ENCODE measurements around the gene GUCA2B. TPM values are rescaled to one million over a fixed set of nuclear protein-coding genes. Genes with fewer than 3 reads are reported as not detected.

The GUCA2B gene
- not detected for total RNA-seq

DNA sequence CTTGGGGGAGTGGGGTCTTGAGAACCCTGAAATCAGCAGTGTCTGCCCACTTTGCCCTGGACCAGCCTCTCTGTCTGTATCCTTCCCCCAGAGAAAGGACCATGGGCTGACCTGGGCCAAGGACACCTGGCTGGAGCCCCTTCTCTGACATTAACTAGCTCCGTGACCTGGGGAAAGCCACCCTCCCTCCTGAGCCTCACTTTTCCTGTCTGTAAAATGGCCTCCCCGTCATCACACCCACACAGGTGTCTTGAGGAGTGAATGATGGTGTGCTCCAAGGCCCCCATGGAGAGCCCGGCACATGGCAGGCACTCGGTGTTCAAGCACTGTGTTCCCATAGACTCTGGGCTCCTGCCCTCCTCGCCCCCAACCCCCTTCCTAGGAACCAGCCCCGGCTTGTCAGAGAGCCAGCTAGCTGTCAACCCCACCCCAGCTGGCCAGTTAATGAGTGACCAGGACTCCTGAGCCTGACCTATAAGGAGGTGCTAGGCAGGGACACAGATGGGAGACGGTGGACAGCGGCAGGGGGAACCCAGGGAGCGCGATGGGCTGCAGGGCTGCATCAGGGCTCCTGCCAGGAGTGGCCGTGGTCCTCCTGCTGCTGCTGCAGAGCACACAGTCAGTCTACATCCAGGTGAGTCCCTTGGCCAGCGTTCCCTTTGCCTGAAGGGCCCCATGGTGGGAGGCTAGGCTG lies at the start of gene GUCA2B:
Gene GUCA2B, plus strand, starts transcription at position 504 of the 694 bp plus-strand sequence. Its CDS starts 41 bp downstream, at position 545.
- FAIRE-seq (no peak), DNase-seq (ENCODE audit: low spot score in 2 of 2) (no peak)

DNA sequence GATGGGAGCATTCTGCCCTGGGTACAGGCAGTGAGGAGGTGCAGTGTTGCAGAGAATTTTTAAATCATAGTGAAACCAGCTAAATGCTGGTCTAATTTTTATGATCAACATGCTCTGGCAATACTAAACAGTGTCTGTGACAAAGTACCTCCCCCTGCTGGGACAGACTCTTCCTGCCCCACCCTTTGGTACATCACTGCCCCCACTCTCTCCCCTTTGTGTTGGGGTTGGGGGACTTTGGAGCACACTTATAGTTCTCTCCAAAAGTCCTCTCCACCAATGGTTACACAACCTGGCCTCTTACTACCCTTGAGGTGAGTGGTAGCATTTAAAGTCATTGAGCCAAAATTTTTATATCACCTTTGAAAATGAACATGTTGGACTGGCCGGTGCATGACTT lies 48.2 kb upstream of the GUCA2B start:
- DNase-seq (ENCODE audit: low spot score in 2 of 2) (no peak), FAIRE-seq (no peak)

GRCh38 chr1:42108309-42108708 lies 44.9 kb upstream of the GUCA2B start:
- no peak for FAIRE-seq
- DNase-seq (ENCODE audit: low spot score in 2 of 2): no peak

GRCh38 chr1:42109600-42109999 lies 43.6 kb upstream of the GUCA2B start:
- DNase-seq (ENCODE audit: low spot score in 2 of 2) (no peak), FAIRE-seq (no peak)

DNA sequence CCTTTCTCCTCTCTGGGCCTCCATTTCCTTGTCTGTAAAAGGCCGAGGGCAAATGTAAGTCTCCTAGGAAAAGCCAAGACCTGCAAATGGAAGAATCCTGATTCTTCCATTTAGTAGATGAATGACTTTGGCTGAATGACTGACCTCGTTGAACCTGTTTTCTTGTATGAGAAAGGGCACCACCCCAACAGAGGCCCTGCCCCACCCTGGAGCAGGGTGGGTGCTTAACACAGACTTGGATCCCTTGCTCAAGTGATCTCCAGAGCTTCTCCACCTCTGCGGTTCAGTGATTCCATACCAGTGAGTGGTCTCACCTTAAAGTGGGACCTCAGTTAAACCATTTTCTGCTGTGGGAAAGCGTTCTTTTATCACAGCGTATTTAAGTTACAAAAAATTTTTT lies 39.0 kb upstream of the GUCA2B start:
- DNase-seq (ENCODE audit: low spot score in 2 of 2) (no peak), FAIRE-seq (no peak)

GRCh38 chr1:42117214-42117613 lies 36.0 kb upstream of the GUCA2B start:
- DNase-seq (ENCODE audit: low spot score in 2 of 2) (no peak), FAIRE-seq (no peak)

DNA sequence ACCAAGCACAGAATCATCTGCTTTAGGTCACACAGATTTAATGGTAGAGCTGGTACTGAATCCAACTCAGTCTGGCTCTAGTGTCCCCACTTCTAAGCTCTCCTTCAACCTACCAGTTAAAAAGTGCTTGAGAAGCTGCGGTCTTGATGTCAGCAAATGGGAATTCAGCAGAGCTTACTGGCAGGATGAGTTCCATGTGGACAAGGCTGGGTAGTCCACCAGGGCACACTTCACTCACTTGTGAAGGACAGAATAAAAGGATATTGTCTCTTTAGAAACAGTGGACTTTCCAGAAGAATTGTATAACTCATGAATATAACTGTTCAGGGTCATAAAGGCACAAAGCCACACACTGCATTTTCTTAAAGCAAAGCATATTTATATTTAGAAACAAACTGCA lies 35.1 kb upstream of the GUCA2B start:
- no peak for FAIRE-seq
- DNase-seq (ENCODE audit: low spot score in 2 of 2): no peak

- DNase-seq (ENCODE audit: low spot score in 2 of 2) (no peak), FAIRE-seq (no peak)
Observed at GRCh38 chr1:42122408-42122807, 30.8 kb upstream of the GUCA2B start.

GRCh38 chr1:42125552-42125951 lies 27.7 kb upstream of the GUCA2B start:
- DNase-seq (ENCODE audit: low spot score in 2 of 2) (no peak), FAIRE-seq (no peak)

GRCh38 chr1:42127767-42128166 lies 25.4 kb upstream of the GUCA2B start:
- no peak for DNase-seq (ENCODE audit: low spot score in 2 of 2)
- no peak for FAIRE-seq

GRCh38 chr1:42128499-42128898 lies 24.7 kb upstream of the GUCA2B start:
- FAIRE-seq (no peak), DNase-seq (ENCODE audit: low spot score in 2 of 2) (no peak)

GRCh38 chr1:42128964-42129363 lies 24.2 kb upstream of the GUCA2B start:
- no peak for FAIRE-seq
- no peak for DNase-seq (ENCODE audit: low spot score in 2 of 2)

DNA sequence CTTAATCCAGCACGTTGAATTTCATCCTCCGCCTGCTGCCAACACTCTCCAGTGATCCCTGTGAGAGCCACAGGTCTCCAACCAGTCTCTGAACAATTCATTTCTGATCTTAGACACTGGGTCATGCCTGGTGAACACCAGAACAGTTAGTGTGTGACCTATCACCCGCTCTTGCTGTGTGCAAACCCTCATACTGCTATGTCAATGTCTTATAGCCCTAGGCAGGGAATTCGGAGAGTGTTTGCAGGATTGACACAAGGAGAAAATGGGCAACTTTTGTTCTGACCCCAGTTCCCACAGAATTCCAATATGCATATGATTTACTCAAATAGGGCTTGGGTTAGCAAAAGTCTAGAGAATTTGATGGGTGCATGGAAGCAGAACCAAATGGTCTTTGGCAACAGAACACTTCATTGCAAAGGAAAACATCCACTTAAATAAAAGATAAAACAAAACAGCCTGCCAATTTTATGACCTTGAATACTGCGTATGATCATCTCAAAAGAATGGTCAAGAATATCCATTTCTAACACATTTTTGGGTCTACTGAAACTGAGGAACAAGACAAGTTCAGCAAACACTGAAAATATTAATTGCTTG lies 23.0 kb upstream of the GUCA2B start:
- no peak for DNase-seq (ENCODE audit: low spot score in 2 of 2)
- FAIRE-seq: no peak

DNA sequence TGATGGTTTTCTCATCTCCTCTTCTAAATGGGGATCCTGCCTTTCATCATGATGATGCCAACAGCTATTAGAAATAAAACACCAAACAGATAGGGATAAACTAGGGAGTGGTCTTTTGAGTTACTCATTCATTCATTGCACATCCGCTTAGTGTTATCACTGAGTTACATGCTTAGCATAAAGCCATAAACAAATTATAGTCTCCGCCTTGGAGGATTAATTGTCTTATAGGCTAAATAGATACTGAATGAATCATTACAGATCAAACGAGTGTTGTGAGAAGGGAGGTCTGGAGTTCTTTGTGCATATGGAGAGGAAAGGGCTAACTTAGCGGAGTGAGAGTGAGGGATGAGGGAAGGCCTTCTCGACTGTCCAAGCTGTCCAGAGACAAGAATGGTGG lies 19.8 kb upstream of the GUCA2B start:
- FAIRE-seq (no peak), DNase-seq (ENCODE audit: low spot score in 2 of 2) (no peak)

- FAIRE-seq (no peak), DNase-seq (ENCODE audit: low spot score in 2 of 2) (no peak)
Observed at GRCh38 chr1:42133809-42134526, 19.2 kb upstream of the GUCA2B start.

GRCh38 chr1:42135426-42135825 lies 17.8 kb upstream of the GUCA2B start:
- DNase-seq (ENCODE audit: low spot score in 2 of 2) (no peak), FAIRE-seq (no peak)

DNA sequence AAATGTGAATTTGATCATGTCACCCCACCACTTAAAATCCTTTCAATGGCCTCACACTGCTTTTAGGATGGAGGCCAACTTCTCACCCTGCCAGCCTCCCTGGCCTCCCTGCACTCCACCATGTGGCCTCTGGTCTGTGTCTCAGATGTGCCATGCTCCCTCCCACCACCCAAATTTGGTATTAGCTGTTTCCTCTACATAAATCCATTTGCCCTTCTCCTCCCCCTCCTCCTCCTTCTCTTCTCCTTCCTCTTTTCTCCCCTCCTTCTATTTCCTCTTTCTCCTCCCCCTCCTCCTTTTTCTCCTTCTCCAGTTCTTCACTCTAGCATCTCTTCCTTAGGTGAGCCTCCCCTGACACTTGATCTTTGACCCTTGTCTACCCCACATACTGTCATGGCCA lies 16.7 kb upstream of the GUCA2B start:
- DNase-seq (ENCODE audit: low spot score in 2 of 2) (no peak), FAIRE-seq (no peak)

GRCh38 chr1:42137766-42138165 lies 15.4 kb upstream of the GUCA2B start:
- DNase-seq (ENCODE audit: low spot score in 2 of 2) (no peak), FAIRE-seq (no peak)

DNA sequence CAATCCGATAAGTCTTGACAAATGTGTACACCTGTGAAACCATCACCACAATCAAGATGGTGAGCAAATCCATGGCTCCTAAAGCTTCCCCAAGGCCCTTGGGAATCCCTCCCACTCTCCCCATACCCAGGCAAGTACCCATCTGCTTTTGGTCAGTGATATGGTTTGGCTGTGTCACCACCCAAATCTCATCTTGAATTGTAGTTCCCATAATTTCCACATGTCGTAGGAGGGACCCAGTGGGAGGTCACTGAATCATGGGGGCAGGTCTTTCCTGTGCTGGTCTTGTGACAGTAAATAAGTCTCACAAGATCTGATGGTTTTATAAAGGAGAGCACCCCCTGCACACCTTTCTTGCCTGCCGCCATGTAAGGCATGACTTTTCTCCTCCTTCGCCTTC lies 14.6 kb upstream of the GUCA2B start:
- DNase-seq (ENCODE audit: low spot score in 2 of 2) (no peak), FAIRE-seq (no peak)

DNA sequence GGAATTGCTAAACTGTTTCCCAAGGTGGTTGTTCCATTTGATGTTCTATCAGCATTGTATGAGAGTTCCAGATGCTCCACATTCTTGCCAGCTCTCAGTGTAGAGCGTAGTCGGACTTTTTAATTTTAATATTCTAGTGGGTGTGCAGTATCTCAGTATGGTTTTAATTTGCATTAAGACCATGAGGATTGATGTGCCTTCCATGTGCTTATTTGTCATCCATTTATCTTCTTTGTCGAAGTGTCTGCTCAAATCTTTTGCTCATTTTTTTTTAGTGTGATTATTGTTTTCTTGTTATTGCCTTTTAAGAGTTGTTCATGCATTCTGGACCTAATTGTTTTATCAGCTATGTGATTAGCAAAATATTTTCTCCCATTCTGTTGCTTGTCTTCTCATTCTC lies 13.8 kb upstream of the GUCA2B start:
- DNase-seq (ENCODE audit: low spot score in 2 of 2): no peak
- FAIRE-seq: no peak

DNA sequence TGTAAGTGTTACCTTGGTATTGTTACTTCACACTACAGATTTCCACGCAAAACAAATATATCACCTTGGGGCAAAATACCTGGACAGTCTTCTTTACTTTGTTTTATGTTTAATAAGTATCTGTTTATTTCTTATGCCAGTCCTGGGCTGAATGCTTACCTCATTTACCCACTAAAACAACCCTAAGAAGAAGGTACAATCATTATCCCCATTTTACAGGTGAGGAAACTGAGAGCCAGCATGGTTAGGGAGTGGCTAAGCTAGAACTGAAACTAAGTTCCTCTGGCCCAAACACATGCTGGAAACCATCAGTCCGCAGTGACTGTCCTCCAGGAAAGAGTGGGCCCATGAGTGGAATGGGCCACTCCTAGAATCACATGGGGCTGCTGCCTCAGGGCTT lies 13.0 kb upstream of the GUCA2B start:
- no peak for FAIRE-seq
- DNase-seq (ENCODE audit: low spot score in 2 of 2): no peak

DNA sequence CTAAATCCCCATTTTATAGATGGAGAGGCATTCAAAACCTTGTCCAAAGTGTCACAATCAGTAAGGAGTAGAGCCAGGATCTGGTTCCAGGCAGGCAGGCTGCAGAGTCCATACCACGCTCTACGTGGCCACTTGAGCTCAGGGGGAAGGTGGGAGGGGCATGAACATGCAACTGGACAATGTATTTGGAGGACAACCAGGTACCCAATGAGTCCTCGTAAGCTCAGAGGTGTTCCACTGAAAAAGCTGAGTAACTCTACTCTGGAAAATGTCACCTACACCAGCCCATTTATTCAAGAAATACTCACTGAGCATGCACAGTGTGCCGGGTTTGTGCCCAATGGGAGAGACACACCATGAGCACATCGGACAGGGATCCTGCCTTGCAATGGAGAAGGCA lies 11.2 kb upstream of the GUCA2B start:
- FAIRE-seq: no peak
- DNase-seq (ENCODE audit: low spot score in 2 of 2): no peak

Data from frontal cortex (tissue), 4 donors.